Measurements from ENCODE around the gene ACADSB.

ACADSB gene

GRCh38 chr10:123008355-123009104 is at the start of gene ACADSB, which contains the start of gene IKZF5:
ACADSB (plus strand) TSS chr10:123009006; CDS start chr10:123009030, 24 bp downstream.
IKZF5 (minus strand) TSS chr10:123008795; CDS start chr10:122998625, 10,170 bp downstream.
- DNase-seq = peak; percentile 81 to 90

GRCh38 chr10:122962405-122962804 is 46.4 kb upstream of the ACADSB start:
- DNase-seq = no peak

DNA sequence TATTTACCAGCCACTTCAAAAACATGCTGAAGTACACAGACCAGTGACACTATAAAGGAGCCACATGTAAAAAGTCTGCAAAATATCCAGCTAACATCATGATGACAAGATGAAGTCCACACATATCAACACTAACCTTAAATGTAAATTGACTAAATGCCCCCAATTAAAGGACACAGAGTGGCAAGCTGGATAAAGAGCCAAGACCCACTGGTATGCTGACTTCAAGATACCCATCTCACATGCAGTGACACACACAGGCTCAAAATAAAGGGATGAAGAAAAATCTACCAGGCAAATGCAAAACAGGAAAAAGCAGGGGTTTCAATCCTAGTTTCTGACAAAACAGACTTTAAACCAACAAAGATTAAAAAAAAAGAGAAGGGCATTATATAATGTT is 41.9 kb upstream of the ACADSB start:
- no peak for DNase-seq

DNA sequence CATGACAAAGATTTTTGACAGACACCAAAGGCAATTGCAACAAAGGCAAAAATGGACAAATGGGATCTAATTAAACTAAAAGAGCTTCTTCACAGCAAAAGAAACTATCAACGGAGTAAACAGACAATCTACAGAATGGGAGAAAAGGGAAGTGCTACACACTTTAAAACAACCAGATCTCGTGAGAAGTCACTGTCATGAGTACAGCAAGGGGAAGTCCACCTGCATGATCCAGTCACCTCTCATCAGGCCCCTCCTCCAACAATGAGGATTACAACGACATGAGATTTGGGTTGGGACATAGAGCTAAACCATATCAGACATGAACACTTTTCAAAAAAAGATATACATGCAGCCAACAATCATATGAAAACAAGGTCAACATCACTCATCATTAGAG is 40.1 kb upstream of the ACADSB start:
- DNase-seq = no peak

DNA sequence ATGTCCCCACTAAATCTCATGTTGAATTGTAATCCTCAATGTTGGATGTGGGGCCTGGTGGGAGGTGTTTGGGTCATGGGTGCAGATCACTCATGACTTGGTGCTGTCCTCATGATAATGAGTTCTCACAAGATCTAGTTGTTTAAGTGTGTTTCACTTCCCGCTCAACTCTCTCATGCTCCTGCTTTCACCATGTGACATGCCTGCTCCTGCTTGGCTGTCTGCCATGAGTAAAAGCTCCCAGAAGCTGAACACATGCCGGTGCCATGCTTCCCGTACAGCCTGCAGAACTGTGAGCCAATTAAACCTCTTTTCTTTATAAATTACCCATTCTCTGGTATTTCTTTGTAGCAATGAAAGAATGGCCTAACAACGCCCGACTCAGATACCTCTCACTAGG is 34.8 kb upstream of the ACADSB start:
- DNase-seq = no peak

- DNase-seq = no peak
These were observed 34.2 kb upstream of the ACADSB start for GRCh38 chr10:122974543-122975064.

GRCh38 chr10:122980209-122981065 is 28.4 kb upstream of the ACADSB start, which contains the start of gene PSTK:
PSTK (plus strand) TSS chr10:122980401; CDS start chr10:122980480, 79 bp downstream.
- peak; percentile 72 to 83 for DNase-seq

DNA sequence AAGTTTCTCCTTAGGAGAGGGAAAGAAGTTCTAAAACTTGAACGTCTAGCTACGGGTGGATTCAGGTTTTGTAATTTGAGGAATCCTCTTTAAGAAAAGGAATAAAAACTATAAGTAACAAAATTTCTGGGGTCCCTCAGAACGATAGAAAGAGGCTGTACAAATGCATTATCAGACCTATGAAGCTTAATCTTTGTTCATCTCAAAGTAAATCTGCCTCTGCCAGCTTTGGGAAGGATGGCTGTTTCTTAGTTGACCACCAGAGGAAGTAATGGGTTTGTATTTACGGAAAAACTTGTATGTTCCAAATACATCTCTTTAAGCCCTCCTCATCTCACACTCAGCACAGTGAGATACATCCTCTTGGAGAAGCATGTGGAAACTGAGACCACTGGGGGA is 27.7 kb upstream of the ACADSB start:
- DNase-seq = no peak

DNA sequence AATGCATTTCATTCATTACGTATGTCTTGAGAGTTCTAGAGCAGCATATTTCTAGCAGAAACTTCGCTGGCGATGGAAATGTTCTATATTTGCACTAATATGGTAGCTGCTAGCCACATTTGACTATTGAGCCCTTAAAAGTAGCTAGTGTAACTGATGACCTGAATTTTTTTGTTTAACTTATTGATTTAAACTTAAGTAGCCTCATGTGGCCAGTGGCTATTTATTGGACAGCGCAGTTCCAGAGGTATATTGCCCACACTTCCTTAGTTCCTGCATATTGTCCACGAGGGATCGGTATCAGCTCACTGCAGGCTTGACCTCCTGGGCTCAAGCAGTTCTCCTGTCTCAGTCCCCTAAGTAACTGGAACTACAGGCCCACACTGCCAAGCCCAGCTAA is 24.9 kb upstream of the ACADSB start:
- no peak for DNase-seq

DNA sequence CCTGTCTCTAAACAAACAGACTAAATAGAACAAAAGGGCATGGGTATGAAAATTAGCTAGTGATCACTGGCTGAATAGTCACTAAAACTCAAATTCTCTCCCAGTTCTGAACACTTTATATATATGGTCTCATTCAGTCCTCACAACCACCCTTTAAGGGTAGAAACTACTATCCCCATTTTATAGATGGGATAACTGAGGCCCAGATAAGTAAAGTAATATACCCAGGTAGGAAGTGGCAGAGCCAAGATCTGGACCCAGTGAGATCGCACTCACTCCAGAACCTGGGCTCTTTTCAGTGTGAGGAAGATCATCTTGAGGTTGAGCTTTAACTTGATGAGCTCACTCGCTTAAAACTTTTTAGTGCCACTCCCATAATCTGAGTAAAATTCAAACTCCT is 24.1 kb upstream of the ACADSB start:
- no peak for DNase-seq

DNA sequence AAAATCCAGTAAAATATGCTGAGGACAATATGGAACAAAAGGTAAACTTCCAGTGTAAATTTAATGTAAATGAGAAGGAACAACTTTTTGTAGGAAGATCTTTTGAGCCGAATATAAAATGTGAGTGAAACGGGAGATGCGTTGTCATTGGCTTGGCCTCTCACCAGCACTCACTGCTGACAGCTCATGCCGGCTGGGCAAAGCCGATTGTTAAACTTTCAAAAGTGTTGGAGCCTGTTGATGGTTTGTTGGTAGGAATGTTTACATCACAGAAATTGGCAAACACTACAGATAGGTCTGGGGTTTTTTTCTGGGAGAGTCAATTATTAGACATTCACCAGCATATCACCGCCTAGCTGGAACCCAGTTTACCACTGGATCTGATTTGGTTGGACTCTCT is 22.5 kb upstream of the ACADSB start:
- DNase-seq = no peak

- DNase-seq = no peak
These were observed 20.3 kb upstream of the ACADSB start for GRCh38 chr10:122988501-122988900.

- no peak for DNase-seq
These were observed 18.5 kb upstream of the ACADSB start for GRCh38 chr10:122990278-122990677.

- DNase-seq = no peak
These were observed 16.7 kb upstream of the ACADSB start for GRCh38 chr10:122992031-122992585.

GRCh38 chr10:122993797-122994336 is 14.9 kb upstream of the ACADSB start:
- no peak for DNase-seq

DNA sequence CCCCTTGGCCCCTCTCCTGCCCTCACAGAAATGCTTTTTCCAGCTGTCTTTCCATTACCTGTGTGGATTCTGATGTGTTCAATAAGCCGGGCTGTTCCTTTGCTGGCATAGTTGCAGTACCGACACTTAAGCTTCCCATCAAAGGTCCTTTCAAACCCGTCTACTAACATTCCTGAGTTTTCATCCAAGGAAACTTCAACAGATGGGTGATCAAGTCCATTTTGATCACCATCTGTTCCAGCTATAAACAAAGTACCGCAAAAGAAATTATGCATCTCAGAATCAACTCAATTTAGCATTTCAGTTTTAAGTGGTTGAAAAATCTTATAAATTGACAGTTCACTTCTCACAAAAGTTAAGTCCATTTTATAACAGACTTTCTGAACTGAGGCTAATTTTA is 12.9 kb upstream of the ACADSB start:
- no peak for DNase-seq

DNA sequence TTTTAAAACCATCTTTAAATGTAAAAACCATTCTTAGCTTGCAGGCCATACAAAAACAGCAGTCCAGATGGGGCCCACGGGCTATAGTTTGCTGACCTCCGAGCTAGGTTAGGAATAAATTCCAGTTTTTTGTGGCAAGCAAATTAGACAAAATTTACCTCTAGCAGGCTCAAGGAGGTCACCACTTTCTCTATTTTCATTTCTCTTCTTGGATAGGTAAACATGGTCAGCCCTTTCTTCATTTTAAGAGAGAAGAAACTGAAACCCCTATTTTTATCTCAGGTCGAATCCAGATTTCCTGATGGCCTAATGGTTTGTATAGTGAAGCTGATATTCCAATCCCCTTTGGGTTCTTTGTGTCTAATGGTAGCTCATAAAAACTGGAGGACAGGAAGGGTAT is 10.9 kb upstream of the ACADSB start:
- no peak for DNase-seq

GRCh38 chr10:122998360-122998917 is 10.4 kb upstream of the ACADSB start:
- DNase-seq = no peak

DNA sequence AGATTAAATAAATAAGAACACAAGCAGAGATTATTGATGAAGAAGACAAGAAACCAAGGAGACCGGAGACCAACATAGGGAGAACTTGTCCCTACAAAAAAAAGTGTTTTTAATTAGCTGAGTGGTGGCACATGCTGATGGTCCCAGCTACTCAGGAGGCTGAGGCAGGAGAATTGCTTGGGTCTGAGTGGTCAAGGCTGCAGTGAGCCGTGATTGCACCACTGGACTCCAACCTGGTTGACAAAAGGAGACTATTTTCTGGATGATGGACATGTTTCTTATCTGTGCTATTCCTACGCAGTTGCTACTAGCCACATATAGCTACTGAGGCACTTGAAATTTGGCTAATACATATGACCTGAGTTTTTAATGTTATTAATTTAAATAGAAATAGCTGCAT is 9.9 kb upstream of the ACADSB start:
- no peak for DNase-seq

DNA sequence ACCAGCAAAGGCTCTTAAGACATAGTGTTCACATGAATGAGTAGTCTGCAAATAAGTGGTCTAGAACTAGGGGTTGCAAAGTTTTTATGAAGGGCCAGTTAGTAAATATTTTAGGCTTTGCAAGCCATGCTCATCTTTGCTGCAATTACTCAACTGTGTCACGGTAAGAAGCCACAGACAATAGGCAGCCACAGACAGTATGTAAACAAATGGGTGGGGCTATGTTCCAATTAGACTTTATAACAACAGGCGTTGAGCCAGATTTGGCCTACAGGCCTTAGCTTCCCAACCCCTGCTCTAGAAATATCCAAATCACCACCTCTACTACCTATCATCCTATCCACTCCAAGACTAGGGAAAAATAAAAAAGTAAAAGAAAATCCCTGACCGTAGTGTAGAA is 9.5 kb upstream of the ACADSB start:
- no peak for DNase-seq

- DNase-seq = no peak
These were observed 8.7 kb upstream of the ACADSB start for GRCh38 chr10:123000155-123000554.

- no peak for DNase-seq
These were observed 7.4 kb upstream of the ACADSB start for GRCh38 chr10:123001370-123001769.

- no peak for DNase-seq
These were observed 4.5 kb upstream of the ACADSB start for GRCh38 chr10:123004298-123004697.

Measured in NCI-H1930 (cell line).